ENCODE data around the gene OR8K3.

Gene OR8K3

DNA sequence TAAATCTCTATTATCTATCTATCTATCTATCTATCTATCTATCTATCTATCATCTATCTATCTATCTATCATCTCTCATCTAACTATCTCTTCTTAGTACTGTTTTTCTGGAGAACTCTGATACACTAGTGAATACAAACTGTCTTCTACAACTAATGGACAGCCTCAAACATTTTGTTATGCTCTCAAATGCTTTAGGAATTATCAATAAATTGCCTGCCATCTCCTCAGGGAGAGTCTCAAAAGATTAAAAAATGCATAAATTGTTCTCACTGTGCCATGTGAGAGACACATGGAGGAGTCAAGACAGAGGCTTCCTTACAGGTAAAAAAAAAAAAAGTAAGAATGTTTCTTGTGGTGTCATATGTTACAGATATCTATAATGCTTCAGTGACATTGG, at the start of gene OR8K3:
OR8K3 (plus strand) TSS at position 301 of the 400 bp plus-strand sequence. CDS start 3,163 bp downstream, outside the sequence.
- no peak for DNase-seq

GRCh38 chr11:56271092-56271491, 43.9 kb upstream of the OR8K3 start:
- DNase-seq: no peak

GRCh38 chr11:56273854-56274253, 41.1 kb upstream of the OR8K3 start, which contains the start of gene OR5T1:
TSS of gene OR5T1 (plus strand) at chr11:56274154. CDS start at chr11:56275639, 1,485 bp downstream.
- no peak for DNase-seq

GRCh38 chr11:56292154-56292553, 22.8 kb upstream of the OR8K3 start, which contains the start of gene OR8H1:
TSS of gene OR8H1 (minus strand) at chr11:56292254. CDS start at chr11:56291062, 1,192 bp downstream.
- no peak for DNase-seq

- DNase-seq: no peak
Measured at GRCh38 chr11:56296898-56297297, 18.0 kb upstream of the OR8K3 start.

GRCh38 chr11:56307836-56308235, 7.1 kb upstream of the OR8K3 start:
- no peak for DNase-seq

DNA sequence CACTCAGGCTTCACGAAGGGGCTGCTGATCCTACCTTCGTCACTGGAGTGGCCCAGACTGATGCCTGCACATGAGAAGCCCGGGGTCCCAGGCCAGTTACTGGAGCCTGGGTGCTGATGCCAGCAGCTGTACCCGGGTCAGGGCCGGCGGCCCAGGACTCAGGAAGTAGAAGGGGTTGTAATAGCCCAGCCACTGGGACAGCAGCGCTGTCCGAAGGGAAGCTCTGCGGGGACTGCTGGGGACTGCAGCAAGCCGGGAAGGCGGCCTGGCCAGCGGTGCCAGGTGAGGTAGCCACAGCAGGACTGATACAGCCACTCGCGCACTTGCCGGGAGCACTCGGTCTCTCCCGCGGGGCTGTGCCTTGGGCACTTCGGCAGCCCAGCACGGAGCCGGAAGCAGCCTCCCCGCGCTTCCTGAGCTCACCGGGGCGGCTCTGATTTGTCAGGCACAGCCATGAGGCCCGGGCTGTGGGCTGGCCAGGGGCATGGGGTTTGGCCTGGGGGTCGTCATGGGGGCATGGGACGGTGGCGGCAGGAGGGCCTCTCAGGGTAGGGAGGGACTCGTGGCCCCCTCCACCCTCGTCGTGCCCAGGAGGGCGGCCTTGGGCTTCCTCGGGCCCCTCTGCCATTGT, 17.0 kb downstream of the OR8K3 start:
- no peak for DNase-seq

DNA sequence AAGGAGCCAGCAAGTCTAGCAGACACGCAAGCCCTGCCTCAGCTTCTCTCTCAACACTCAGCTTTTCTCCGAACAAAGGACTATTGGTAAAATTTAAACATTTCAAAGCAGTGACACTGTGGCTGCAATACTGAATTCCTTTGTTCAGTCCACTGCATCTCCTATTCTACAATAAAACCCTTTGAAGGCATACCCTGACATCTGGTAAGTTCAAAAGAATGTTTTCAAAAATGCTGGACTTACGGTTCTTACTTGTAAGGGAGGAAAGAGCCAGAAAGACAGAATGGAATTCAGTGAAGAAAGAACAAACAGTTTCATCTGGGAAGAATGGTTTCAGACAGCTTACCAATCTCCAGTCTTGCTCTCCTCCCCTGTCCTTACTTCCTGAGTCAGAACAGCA, 18.2 kb downstream of the OR8K3 start:
- no peak for DNase-seq

DNA sequence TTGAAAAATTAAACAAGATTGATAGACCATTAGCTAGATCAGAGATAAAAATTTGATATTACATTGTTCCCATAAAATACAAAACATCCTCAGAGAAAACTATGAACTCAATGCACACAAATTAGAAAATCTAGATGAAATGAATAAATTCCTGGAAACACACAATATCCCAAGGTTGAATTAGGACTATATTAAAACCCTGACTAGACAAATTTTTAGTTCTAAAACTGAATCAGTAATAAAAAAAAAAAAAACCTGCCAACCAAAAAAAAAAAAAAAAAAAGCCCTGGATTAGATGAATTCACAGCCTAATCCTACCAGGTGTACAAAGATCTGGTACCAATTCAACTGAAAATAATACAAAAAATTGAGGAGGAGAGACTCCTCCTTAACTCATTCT, 25.3 kb downstream of the OR8K3 start:
- DNase-seq: no peak

- no peak for DNase-seq
Measured at GRCh38 chr11:56345739-56346138, 30.8 kb downstream of the OR8K3 start, which contains the start of gene OR8K1. TSS of gene OR8K1 (plus strand) at chr11:56346039. CDS start at chr11:56346039, 0 bp downstream.

DNA sequence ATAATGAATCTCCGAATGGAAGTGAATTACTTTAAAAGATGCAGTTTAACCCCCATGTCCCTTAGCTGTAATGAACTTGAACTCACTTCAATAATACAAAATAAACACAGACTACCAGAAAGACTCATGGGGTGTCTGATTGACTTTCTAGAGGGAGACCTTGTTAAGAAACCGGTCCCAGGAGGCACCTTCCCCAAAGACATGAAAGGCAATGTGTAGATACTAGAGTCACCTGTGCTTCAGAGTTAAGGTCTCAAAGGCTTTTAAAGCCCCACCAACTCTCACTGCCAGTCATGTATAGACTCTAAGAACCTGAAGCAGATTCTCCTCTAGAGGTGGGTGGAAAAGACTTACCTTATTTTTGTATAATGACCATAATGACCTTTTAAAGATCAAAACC, 39.0 kb downstream of the OR8K3 start, which contains the start of gene OR8J1:
OR8J1 (plus strand) TSS at position 301 of the 400 bp plus-strand sequence. CDS start 5,956 bp downstream, outside the sequence.
- no peak for DNase-seq
